Left ventricle myocardium inferior (tissue), 1 donor: ENCODE results near the gene SLC10A7. TPM values are rescaled to one million over a fixed set of nuclear protein-coding genes. Genes with fewer than 3 reads are reported as not detected.

Experiments used
- DNase-seq: peaks from one replicate; pipeline ENCODE4 v3.0.0-alpha.2; 2020
- H3K27ac ChIP-seq: fragments of 200-600 bp; replicated peaks from 2 replicates; pipeline ENCODE4 v1.8.0; 2021
- H3K27me3 ChIP-seq: fragments of 200-600 bp; 2 replicates; pipeline ENCODE4 v1.8.0; 2021; ENCODE audit warnings: low read depth
- H3K36me3 ChIP-seq: fragments of 200-600 bp; 2 replicates; pipeline ENCODE4 v1.8.0; 2021
- H3K4me1 ChIP-seq: fragments of 200-600 bp; 2 replicates; pipeline ENCODE4 v1.8.0; 2021
- H3K4me3 ChIP-seq: fragments of 200-600 bp; 2 replicates; pipeline ENCODE4 v1.8.0; 2021; ENCODE audit warnings: mild to moderate bottlenecking, moderate library complexity
- H3K9me3 ChIP-seq: fragments of 200-600 bp; replicated peaks from 2 replicates; pipeline ENCODE4 v1.8.0; 2021
- intact Hi-C: fragments of 100-400 bp; cut with micrococcal nuclease; formaldehyde crosslinking; loops from one replicate; pipeline ENCODE4 v1.11.0; 2022
- total RNA-seq: library from RNA; stranded (reverse); fragmentation: NEBNext Ultra II Directional; extraction: Animal tissue kit (Norgen Biotek cat#: 25700); gene quantifications from one replicate; pipeline ENCODE4 v1.2.1, GENCODE V29; 2021
- TF ChIP-seq, protein P1 (sequence below): fragments of 200-600 bp; IDR thresholded peaks from 2 replicates; pipeline ENCODE4 v1.8.0; 2021; ENCODE audit warnings: antibody characterized with exemption, mild to moderate bottlenecking, borderline replicate concordance
- donor health status: DM: no; HTN: yes; CAD: no; lungs with severe emphysema.

SLC10A7 gene
- total RNA-seq, 1 donor from 2014 or later, result 4.3 TPM

DNA sequence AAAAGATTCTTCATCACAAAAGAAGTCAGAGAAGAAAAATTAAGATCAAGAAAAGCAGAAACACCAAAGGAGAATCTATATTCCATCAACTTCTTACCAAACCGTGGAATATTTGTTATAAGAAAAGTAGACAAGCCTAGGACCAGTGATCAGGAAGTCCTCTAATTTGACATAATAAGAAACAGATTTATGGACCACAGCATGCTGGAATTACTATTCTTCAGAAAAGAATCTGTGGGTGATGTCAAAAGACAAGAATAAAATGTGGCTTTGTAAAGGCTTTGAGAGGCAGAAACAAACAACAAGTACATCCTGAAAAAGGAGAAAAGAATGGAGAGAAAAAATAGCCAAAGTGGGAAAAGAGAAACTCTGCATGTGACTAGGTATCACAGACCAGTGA lies 123.3 kb downstream of the SLC10A7 start:
- DNase-seq, result no peak
- intact Hi-C loops, result no loop called here
- Histone ChIP-seq H3K9me3 (no peaks in the 10 kb centered on the region), H3K4me1 (peaks cover 10% of the 10 kb centered on the region), H3K27ac (no peak overlapping the region), H3K27me3 (no peaks in the 10 kb centered on the region), H3K36me3 (no peaks in the 10 kb centered on the region), H3K4me3 (no peak overlapping the region)
- TF ChIP-seq, protein P1, sequence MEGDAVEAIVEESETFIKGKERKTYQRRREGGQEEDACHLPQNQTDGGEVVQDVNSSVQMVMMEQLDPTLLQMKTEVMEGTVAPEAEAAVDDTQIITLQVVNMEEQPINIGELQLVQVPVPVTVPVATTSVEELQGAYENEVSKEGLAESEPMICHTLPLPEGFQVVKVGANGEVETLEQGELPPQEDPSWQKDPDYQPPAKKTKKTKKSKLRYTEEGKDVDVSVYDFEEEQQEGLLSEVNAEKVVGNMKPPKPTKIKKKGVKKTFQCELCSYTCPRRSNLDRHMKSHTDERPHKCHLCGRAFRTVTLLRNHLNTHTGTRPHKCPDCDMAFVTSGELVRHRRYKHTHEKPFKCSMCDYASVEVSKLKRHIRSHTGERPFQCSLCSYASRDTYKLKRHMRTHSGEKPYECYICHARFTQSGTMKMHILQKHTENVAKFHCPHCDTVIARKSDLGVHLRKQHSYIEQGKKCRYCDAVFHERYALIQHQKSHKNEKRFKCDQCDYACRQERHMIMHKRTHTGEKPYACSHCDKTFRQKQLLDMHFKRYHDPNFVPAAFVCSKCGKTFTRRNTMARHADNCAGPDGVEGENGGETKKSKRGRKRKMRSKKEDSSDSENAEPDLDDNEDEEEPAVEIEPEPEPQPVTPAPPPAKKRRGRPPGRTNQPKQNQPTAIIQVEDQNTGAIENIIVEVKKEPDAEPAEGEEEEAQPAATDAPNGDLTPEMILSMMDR, result no peak

DNA sequence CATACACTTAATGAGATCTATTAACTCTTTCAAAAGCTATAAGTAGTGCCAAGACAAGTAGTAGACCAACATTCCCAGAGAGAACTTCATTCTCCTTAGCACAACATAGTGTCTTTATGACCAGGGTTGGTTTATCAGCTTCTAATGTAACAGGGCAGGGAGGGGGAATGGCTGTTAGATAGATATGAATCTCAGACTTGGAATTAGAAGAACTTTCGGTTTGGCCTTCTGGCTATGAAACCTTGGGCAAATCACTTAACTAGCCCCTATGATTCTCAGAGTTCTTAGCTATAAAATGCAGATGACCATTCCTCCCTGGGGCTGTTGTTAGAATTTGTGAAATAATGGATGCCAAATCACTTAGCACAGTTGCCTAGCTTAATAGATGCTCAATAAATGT lies 132.2 kb downstream of the SLC10A7 start:
- Histone ChIP-seq H3K9me3 (no peaks in the 10 kb centered on the region), H3K4me1 (no peaks in the 10 kb centered on the region), H3K27ac (no peak overlapping the region), H3K27me3 (no peaks in the 10 kb centered on the region), H3K36me3 (no peaks in the 10 kb centered on the region), H3K4me3 (no peak overlapping the region)
- intact Hi-C loops, result no loop called here
- no peak for DNase-seq
- TF ChIP-seq, protein P1, result no peak

DNA sequence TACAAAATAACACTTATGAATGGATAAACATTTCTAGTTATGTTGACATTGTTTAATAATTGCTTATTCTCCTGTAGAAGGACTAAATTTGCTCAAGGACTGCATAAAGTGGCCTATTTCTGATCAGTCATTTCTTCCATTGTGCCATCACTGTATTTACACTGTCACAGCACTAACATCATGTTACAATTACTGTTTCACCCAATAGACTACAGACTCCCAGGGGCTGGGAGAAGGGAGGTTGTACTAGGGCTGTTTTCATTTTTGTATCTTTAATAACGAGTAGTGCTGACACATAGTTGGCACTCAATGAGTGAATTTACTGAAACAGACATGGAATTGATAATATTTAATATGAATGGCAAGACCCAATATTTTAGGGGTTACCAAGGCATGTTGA lies 139.5 kb downstream of the SLC10A7 start:
- Histone ChIP-seq H3K4me1 (no peaks in the 10 kb centered on the region), H3K27ac (no peak overlapping the region), H3K27me3 (no peaks in the 10 kb centered on the region), H3K36me3 (no peaks in the 10 kb centered on the region), H3K9me3 (peaks cover 1% of the 10 kb centered on the region), H3K4me3 (no peak overlapping the region)
- intact Hi-C loops, result no loop called here
- no peak for DNase-seq
- TF ChIP-seq, protein P1, result no peak

DNA sequence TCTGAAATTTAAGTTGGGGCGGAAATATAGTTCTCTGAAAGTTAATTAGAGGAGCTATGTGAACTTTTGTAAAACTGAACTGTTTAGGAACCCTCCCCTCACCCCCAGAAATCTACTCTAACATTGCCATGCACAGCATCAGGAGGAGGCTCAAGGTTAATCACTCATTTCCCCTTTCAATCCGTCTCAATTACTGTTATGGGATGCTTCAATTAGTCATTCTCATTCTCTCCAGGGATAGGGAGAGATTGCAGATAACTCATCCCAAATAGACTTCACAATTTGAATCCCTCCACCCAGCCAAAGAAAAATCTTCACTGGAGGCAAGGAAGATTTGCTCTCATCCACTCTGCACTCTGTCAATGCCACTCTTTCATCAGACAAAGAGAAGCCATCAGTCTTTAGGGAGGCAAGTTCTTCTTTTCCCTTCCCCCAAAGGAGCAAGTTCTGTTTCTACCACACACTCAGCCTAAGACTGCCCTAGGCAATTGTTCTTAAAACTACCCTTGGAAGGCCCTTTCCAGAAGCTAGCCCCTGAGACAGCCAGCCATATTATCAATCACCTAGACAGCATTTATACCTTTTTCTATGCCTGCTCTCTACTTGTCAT lies 140.4 kb downstream of the SLC10A7 start:
- no peaks in the 10 kb centered on the region for H3K4me1 ChIP-seq
- TF ChIP-seq, protein P1, result no peak
- DNase-seq, result no peak
- H3K9me3 ChIP-seq, result peaks cover 10% of the 10 kb centered on the region
- no peak overlapping the region for H3K27ac ChIP-seq
- no peak overlapping the region for H3K4me3 ChIP-seq
- intact Hi-C loops, result no loop called here
- peaks cover 5% of the 10 kb centered on the region for H3K36me3 ChIP-seq
- H3K27me3 ChIP-seq, result no peaks in the 10 kb centered on the region

DNA sequence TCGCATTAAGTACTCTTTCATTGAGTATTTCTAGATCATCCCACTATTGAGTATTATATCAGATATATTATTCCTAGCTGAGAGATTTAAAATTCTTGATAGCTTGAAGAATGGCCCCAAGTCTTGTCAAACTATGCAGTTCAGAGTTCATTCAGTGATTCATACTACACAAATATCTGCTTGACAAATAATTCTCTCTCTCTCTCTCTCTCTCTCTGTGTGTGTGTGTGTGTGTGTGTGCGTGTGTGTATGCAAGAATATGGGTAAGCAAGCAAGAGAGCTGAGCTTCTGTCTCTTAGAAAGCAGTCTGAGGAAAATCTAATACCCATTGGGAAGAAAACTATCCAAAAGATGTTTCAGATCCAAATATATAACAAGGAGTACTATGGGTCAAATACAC lies 142.0 kb downstream of the SLC10A7 start:
- Histone ChIP-seq H3K4me1 (no peaks in the 10 kb centered on the region), H3K9me3 (peaks cover 15% of the 10 kb centered on the region), H3K4me3 (no peak overlapping the region), H3K27ac (no peak overlapping the region), H3K27me3 (no peaks in the 10 kb centered on the region), H3K36me3 (peaks cover 5% of the 10 kb centered on the region)
- TF ChIP-seq, protein P1, result no peak
- intact Hi-C loops, result no loop called here
- DNase-seq, result no peak
